Measurements from ENCODE around the gene NAA35. TPM values are rescaled to one million over a fixed set of nuclear protein-coding genes. Genes with fewer than 3 reads are reported as not detected.

Gene NAA35
- total RNA-seq, 2 experiments from 2014 or later = 9.5 to 20.2 TPM

DNA sequence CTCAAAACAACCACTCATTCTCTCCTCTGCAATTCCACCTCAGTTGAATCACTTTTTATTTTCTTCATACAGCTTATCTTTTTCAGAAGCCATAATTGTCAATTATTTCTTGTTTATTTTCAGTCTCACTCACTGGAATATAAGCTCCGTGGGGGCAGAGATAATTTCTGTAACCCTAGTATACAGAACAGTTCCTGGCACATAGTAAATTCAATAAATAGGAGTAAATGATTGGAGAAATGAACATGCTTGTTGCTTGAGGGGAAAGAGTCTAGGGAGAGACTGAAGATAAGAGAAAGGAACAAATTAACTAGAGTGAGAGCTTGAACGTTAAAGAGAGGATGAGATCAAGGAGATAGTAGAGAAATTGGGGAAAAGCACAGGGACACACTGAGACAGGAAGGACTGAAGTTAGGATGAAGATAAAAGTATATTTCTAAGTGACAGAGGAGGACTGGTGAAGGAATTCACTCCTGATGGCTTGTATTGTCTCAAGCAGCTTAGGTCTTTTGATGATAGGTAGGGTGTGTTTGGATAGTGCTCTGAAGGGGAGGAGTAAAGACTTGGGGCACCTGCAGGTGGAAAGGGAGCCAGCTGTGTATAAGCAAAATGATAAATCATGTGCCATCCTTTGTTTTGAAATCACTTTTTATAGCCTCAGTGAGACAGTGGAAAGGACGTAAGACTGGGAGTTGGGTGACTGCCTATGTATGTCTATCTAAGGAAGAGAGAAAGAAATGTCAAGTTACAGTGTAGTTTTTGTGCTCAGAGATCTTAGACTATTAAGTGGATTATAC lies 2.2 kb downstream of the NAA35 start:
- no peak overlapping the region for H3K4me3 ChIP-seq (ENCODE audit: low read depth, low read length, poor library complexity, severe bottlenecking)
- TF ChIP-seq, protein P1, sequence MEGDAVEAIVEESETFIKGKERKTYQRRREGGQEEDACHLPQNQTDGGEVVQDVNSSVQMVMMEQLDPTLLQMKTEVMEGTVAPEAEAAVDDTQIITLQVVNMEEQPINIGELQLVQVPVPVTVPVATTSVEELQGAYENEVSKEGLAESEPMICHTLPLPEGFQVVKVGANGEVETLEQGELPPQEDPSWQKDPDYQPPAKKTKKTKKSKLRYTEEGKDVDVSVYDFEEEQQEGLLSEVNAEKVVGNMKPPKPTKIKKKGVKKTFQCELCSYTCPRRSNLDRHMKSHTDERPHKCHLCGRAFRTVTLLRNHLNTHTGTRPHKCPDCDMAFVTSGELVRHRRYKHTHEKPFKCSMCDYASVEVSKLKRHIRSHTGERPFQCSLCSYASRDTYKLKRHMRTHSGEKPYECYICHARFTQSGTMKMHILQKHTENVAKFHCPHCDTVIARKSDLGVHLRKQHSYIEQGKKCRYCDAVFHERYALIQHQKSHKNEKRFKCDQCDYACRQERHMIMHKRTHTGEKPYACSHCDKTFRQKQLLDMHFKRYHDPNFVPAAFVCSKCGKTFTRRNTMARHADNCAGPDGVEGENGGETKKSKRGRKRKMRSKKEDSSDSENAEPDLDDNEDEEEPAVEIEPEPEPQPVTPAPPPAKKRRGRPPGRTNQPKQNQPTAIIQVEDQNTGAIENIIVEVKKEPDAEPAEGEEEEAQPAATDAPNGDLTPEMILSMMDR (conservative IDR thresholded peaks at IDR 0.05; ENCODE audit: low read length) = no peak
- no peak for TF ChIP-seq EZH2phosphoT487 (IDR thresholded peaks at IDR 0.05; ENCODE audit: borderline replicate concordance, low read depth, low read length)
- no peaks in the 10 kb centered on the region for H3K9me2 ChIP-seq (ENCODE audit: insufficient read depth, low read length)
- H3K79me2 ChIP-seq (ENCODE audit: insufficient read depth, low read depth, low read length) = peaks cover 28% of the 10 kb centered on the region; the same call in 1 of the 2 replicates
- CTCF ChIA-PET (ENCODE audit: unreplicated experiment) = no interaction called here
- DNase-seq (ENCODE audit: low spot score) = no peak
- peak overlapping the region; percentile 79 for H3K4me2 ChIP-seq (ENCODE audit: low read length)
- peaks cover 25% of the 10 kb centered on the region for H3K4me1 ChIP-seq (ENCODE audit: insufficient read depth, low read length, poor library complexity, severe bottlenecking)
- POLR2A ChIA-PET = interaction anchor here (0.8 to 2.1 kb wide), 3 partner anchors 9 to 53 kb away, joined by 3 to 5 read pairs (median 3); no protein-coding TSS in a partner anchor
- BruUV-seq (replicated peaks) = no TSS peak
- intact Hi-C loops (cut with micrococcal nuclease; ENCODE audit: unreplicated experiment) = loop anchor here (5.0 kb wide), 1 partner anchor 409 kb away; the partner anchor contains the start of gene TUT7
- peaks cover 16% of the 10 kb centered on the region; the same call in 1 of the 2 replicates for H4K20me1 ChIP-seq (ENCODE audit: insufficient read depth, low read length)
- no peak overlapping the region for H2AFZ ChIP-seq (ENCODE audit: low read length)
- no peak overlapping the region for H3K27ac ChIP-seq (ENCODE audit: low read depth, low read length, poor library complexity, severe bottlenecking)
- H3K9me3 ChIP-seq (ENCODE audit: low read length) = peaks cover 4% of the 10 kb centered on the region; the same call in 1 of the 2 replicates
- peaks cover 48% of the 10 kb centered on the region for H3K36me3 ChIP-seq (ENCODE audit: insufficient read depth, low read length)

DNA sequence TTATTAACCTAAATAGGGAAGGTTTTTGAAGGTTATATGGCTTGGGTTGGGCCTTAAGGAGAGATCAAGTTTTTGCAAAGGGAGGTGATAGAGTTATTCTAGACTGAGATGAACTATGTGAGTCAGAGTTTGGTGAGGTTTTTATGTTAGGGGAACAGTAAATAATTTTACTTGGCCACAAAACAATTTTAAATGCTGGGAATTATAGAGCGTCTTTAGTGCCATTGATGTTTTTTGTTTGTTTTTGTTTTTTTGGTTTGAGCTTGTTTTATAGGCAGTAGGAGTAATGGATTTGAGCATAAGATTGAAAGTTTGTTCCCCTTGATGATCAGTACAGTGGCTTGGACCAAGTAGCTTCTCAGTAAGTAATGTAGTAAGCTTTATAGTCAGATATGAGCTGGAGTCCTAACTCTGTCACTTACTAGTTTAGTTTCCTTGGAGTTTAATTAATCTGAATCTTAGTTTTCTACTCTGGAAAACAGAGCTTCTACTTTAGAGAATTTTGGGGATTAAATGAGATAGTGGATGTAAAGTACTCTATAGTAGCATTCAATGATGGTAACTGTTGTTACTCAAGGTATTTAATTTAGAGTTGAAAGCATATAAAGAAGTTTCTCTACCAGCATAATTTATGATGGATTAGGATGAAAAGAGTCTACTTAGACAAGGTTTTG lies 2.9 kb downstream of the NAA35 start:
- TF ChIP-seq EZH2phosphoT487 (IDR thresholded peaks at IDR 0.05; ENCODE audit: borderline replicate concordance, low read depth, low read length) = no peak
- TF ChIP-seq, protein P1 (conservative IDR thresholded peaks at IDR 0.05; ENCODE audit: low read length) = no peak
- DNase-seq (ENCODE audit: low spot score) = no peak
- POLR2A ChIA-PET = interaction anchor here (0.8 to 1.4 kb wide), 2 partner anchors 12 to 52 kb away, joined by 3 read pairs; no protein-coding TSS in a partner anchor
- Histone ChIP-seq H3K79me2 (ENCODE audit: insufficient read depth, low read depth, low read length) (peaks cover 36% of the 10 kb centered on the region), H3K4me2 (ENCODE audit: low read length) (no peak overlapping the region), H2AFZ (ENCODE audit: low read length) (no peak overlapping the region), H3K4me1 (ENCODE audit: insufficient read depth, low read length, poor library complexity, severe bottlenecking) (peaks cover 25% of the 10 kb centered on the region), H3K9me3 (ENCODE audit: low read length) (peaks cover 4% of the 10 kb centered on the region; the same call in 1 of the 2 replicates), H3K27ac (ENCODE audit: low read depth, low read length, poor library complexity, severe bottlenecking) (no peak overlapping the region), H3K36me3 (ENCODE audit: insufficient read depth, low read length) (peaks cover 56% of the 10 kb centered on the region), H4K20me1 (ENCODE audit: insufficient read depth, low read length) (peaks cover 16% of the 10 kb centered on the region; the same call in 1 of the 2 replicates), H3K9me2 (ENCODE audit: insufficient read depth, low read length) (no peaks in the 10 kb centered on the region), H3K4me3 (ENCODE audit: low read depth, low read length, poor library complexity, severe bottlenecking) (no peak overlapping the region)
- BruUV-seq (replicated peaks) = no TSS peak
- CTCF ChIA-PET (ENCODE audit: unreplicated experiment) = no interaction called here
- intact Hi-C loops (cut with micrococcal nuclease; ENCODE audit: unreplicated experiment) = loop anchor here (5.0 kb wide), 1 partner anchor 408 kb away; the partner anchor contains the start of gene TUT7

Measured in OCI-LY7 (cell line).